AG04449 (cell line): Measurements from ENCODE around the gene PJA2.

Source experiments
- CTCF ChIA-PET: fragments of 350-600 bp; formaldehyde crosslinking; extraction: SDS; loops from one replicate; lab custom pipeline; 2021; ENCODE audit warnings: antibody characterized with exemption; lab: Yijun Ruan, JAX
- POLR2A ChIA-PET: fragments of 400-600, 350-600 bp; formaldehyde crosslinking; extraction: SDS; loops from one replicate; lab custom pipeline; 2020; ENCODE audit warnings: antibody characterized with exemption, inconsistent platforms; lab: Yijun Ruan, JAX
- DNase-seq: peaks from one replicate; pipeline ENCODE4 v3.0.0-alpha.2; 2010; ENCODE audit warnings: low read depth, low spot score
- H3K4me3 ChIP-seq: 2 replicates; pipeline ENCODE4 v1.5.1; 2011; ENCODE audit warnings: low read depth, mild to moderate bottlenecking, control low read depth, low read length
- TF ChIP-seq, protein P1 (sequence below): IDR thresholded peaks from one replicate; pipeline ENCODE4 v1.5.1; 2011; ENCODE audit warnings: mild to moderate bottlenecking, moderate library complexity, low read length, control low read depth, inconsistent platforms; ENCODE audit not compliant: insufficient read depth; ENCODE audit errors: missing control alignments

PJA2 gene

GRCh38 chr5:109305352-109305751, 104.4 kb downstream of the PJA2 start:
- TF ChIP-seq, protein P1, sequence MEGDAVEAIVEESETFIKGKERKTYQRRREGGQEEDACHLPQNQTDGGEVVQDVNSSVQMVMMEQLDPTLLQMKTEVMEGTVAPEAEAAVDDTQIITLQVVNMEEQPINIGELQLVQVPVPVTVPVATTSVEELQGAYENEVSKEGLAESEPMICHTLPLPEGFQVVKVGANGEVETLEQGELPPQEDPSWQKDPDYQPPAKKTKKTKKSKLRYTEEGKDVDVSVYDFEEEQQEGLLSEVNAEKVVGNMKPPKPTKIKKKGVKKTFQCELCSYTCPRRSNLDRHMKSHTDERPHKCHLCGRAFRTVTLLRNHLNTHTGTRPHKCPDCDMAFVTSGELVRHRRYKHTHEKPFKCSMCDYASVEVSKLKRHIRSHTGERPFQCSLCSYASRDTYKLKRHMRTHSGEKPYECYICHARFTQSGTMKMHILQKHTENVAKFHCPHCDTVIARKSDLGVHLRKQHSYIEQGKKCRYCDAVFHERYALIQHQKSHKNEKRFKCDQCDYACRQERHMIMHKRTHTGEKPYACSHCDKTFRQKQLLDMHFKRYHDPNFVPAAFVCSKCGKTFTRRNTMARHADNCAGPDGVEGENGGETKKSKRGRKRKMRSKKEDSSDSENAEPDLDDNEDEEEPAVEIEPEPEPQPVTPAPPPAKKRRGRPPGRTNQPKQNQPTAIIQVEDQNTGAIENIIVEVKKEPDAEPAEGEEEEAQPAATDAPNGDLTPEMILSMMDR, result no peak

GRCh38 chr5:109304309-109304708, 105.5 kb downstream of the PJA2 start:
- ChIA-PET POLR2A (no interaction called here), CTCF (interaction anchor here (1.0 kb wide), 1 partner anchor 9 kb away, joined by 3 read pairs; no protein-coding TSS in a partner anchor)
- no peak overlapping the region for H3K4me3 ChIP-seq
- DNase-seq, result no peak
- TF ChIP-seq, protein P1, result no peak

More at GRCh38 chr5:109305352-109305751, 104.4 kb downstream of the PJA2 start:
- no peak overlapping the region for H3K4me3 ChIP-seq
- no peak for DNase-seq
- ChIA-PET CTCF (no interaction called here), POLR2A (no interaction called here)

- TF ChIP-seq, protein P1, result no peak
- no peak overlapping the region for H3K4me3 ChIP-seq
- POLR2A ChIA-PET, result no interaction called here
- no peak for DNase-seq
- CTCF ChIA-PET, result interaction anchor here (1.4 to 1.9 kb wide), 2 partner anchors 15 to 139 kb away, joined by 3 to 4 read pairs; no protein-coding TSS in a partner anchor
Observed at GRCh38 chr5:109300367-109300766, 109.4 kb downstream of the PJA2 start.

GRCh38 chr5:109299557-109299956, 110.2 kb downstream of the PJA2 start:
- no peak for DNase-seq
- H3K4me3 ChIP-seq, result no peak overlapping the region
- ChIA-PET CTCF (no interaction called here), POLR2A (no interaction called here)
- TF ChIP-seq, protein P1, result no peak

DNA sequence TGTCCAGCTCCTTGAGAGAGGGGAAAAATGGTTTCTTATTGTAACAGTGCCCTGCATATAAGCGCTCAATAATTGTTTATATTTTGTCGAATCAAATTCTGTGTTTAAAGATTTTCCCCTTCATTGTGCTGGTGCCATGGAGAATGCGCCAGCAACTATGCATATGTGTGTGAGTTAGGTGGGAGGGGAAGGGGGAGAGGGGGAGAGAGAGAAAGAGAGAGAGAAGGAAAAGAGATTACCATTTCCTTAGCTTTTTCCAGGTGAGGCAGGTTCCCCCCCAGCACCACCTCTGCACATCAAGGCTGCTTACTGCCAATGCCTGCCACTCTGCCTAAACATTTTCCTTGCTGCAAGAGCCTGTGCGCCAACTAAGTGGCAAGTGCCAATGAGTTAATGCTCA, 111.0 kb downstream of the PJA2 start:
- ChIA-PET CTCF (no interaction called here), POLR2A (no interaction called here)
- DNase-seq, result no peak
- TF ChIP-seq, protein P1, result no peak
- no peak overlapping the region for H3K4me3 ChIP-seq

DNA sequence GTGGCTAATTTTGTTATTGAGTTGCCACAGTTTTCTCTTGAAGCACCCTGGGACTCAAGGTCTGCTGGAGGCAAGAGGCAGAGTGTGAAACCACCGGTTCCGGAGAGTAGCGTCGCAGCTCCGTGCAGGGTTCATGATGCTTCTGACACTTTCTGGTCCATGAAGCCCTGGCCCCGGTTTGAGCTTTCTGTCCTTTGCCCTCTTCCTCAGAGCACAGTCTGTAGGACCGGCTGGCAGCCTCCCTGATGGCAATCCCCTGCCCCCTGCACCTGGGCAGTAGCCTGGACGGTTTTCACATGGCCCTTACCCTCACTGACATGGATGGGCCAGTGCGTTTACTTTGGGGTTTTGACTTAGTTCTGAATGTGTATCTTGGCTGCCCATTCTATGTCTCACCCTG, 111.9 kb downstream of the PJA2 start:
- DNase-seq, result no peak
- TF ChIP-seq, protein P1, result no peak
- ChIA-PET POLR2A (no interaction called here), CTCF (no interaction called here)
- H3K4me3 ChIP-seq, result no peak overlapping the region
